ENCODE measurements around the gene LTB4R2. TPM values are rescaled to one million over a fixed set of nuclear protein-coding genes. Genes with fewer than 3 reads are reported as not detected.

The LTB4R2 gene
- total and polyA plus RNA-seq, 11 donors: 0.53 to 3.8 (median 1.6) TPM

DNA sequence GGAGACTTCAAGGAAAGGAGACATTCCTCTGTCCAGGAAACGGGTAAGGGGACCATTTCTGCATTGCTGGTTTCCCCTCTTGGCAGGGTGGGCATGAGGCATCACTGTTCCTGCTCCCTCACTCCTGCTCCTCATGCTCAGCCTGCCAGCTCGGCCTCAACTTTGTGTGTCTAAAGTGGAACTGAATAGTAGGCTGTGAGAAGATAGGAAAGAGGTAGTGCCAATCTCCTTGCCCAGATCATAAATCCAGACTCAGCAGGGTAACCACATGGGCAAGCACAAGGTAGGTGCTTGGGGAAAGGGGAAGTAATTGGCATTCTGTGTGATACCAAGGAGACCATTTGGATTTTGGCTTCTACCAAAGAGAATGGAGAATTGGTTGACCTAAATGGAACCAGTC, 4.0 kb downstream of the LTB4R2 start:
- Histone ChIP-seq H3K27ac (peak overlapping the region in 9 of 12 donors; percentile 55 to 92 (median 88)), H3K27me3 (peaks cover 0 to 20% (median 2%) of the 10 kb centered on the region in 9 donors), H3K36me3 (peaks cover 0 to 4% (median 0%) of the 10 kb centered on the region in 9 donors), H3K4me3 (peak overlapping the region in 1 of 12 donors; percentile 70), H3K9me3 (no peaks in the 10 kb centered on the region), H3K4me1 (peaks cover 12 to 100% (median 57%) of the 10 kb centered on the region in 12 donors)
- no peak for TF ChIP-seq POLR2A (IDR thresholded peaks at IDR 0.05)
- TF ChIP-seq, protein P1, sequence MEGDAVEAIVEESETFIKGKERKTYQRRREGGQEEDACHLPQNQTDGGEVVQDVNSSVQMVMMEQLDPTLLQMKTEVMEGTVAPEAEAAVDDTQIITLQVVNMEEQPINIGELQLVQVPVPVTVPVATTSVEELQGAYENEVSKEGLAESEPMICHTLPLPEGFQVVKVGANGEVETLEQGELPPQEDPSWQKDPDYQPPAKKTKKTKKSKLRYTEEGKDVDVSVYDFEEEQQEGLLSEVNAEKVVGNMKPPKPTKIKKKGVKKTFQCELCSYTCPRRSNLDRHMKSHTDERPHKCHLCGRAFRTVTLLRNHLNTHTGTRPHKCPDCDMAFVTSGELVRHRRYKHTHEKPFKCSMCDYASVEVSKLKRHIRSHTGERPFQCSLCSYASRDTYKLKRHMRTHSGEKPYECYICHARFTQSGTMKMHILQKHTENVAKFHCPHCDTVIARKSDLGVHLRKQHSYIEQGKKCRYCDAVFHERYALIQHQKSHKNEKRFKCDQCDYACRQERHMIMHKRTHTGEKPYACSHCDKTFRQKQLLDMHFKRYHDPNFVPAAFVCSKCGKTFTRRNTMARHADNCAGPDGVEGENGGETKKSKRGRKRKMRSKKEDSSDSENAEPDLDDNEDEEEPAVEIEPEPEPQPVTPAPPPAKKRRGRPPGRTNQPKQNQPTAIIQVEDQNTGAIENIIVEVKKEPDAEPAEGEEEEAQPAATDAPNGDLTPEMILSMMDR (IDR thresholded peaks at IDR 0.05): no peak
- DNase-seq (peak in 1 of 5 donors; percentile 13), ATAC-seq (no peak)
- intact Hi-C loops (cut with DNase I): loop anchor here in 1 of 10 donors (5.0 kb wide), 1 partner anchor 123 kb away; no protein-coding TSS in a partner anchor
- 72 to 86% (median 86%) methylated on average over 2 of the region's 2 CpGs for WGBS, 4 donors

DNA sequence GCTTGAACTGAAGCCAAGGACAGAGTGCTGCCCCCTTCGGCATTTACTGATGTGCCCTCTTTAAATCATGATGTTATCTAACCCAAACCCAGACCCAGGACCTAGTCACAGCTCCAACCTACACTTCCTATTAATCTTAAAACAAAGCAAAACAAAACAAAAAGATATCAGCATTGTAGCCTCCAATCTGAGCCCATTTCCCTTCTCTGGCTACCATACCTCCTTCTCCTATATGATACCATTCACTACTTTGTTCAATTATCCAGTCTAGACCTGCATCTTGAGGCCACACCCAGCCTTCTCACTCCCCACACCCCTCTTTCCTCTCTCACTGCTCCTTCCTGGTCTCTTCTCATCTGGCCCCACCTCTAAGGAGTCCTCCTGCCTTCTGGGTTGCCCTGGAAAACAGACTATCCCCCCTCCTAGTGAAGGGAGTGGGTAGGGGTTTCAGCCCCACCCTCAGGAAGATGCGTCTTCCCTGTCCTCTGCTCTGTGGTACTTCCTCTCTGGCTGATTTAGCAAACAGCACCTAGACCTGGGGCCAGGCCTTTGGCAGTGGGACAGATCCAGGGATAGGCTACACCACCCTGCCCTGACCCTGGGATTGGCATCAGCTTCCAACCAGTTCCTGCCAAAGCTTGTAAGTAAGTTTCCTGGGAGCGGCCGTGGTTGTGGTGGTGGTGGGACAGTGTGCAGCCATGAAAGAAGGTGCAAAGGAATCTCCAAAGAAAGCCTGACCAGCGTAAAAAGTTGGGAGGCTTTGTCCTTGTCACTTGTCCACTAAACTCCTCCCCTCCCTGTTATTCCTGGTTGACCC, 4.6 kb downstream of the LTB4R2 start:
- H3K36me3 ChIP-seq: peaks cover 0 to 11% (median 5%) of the 10 kb centered on the region in 9 donors
- 71 to 79% (median 74%) methylated on average over 5 of the region's 5 CpGs for WGBS, 4 donors
- no peak for TF ChIP-seq POLR2A (IDR thresholded peaks at IDR 0.05)
- TF ChIP-seq, protein P1 (IDR thresholded peaks at IDR 0.05): no peak
- intact Hi-C loops (cut with DNase I): loop anchor here in 1 of 10 donors (5.0 kb wide), 1 partner anchor 123 kb away; no protein-coding TSS in a partner anchor
- peaks cover 12 to 94% (median 53%) of the 10 kb centered on the region in 12 donors for H3K4me1 ChIP-seq
- peak in 1 of 5 donors; percentile 36 for DNase-seq
- no peak for ATAC-seq
- peak overlapping the region in 1 of 12 donors; percentile 70 for H3K4me3 ChIP-seq
- H3K27me3 ChIP-seq: peaks cover 0 to 27% (median 5%) of the 10 kb centered on the region in 9 donors
- peak overlapping the region in 5 of 12 donors; percentile 80 to 92 (median 89) for H3K27ac ChIP-seq
- H3K9me3 ChIP-seq: no peaks in the 10 kb centered on the region

DNA sequence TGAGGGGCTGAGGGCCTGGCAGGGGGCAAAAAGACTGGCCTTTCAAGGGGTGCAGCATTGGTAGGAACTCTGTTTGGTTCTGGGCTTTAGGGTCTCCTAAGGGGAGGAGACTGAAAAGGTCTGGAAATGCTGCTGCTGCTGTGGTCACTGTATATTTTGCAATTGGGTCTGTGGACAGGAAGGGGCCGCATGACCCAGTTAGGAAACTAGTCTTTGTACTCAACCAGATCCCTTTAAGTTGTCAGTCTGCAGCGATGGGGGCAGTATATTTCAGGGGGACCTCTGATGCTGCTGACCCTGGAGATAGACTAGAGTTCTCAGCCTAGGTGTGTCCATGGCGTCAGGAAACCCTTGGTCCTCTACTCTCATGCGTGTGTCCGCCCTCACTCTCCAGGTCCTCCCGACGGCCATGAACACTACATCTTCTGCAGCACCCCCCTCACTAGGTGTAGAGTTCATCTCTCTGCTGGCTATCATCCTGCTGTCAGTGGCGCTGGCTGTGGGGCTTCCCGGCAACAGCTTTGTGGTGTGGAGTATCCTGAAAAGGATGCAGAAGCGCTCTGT, 5.4 kb downstream of the LTB4R2 start:
- intact Hi-C loops (cut with DNase I): no loop called here
- Histone ChIP-seq H3K4me3 (peak overlapping the region in 1 of 12 donors; percentile 70), H3K36me3 (peaks cover 0 to 18% (median 9%) of the 10 kb centered on the region in 9 donors), H3K27me3 (peaks cover 0 to 27% (median 6%) of the 10 kb centered on the region in 9 donors), H3K4me1 (peaks cover 9 to 87% (median 45%) of the 10 kb centered on the region in 12 donors), H3K9me3 (no peaks in the 10 kb centered on the region), H3K27ac (peak overlapping the region in 10 of 12 donors; percentile 49 to 91 (median 60))
- TF ChIP-seq POLR2A (IDR thresholded peaks at IDR 0.05): no peak
- TF ChIP-seq, protein P1 (IDR thresholded peaks at IDR 0.05): no peak
- DNase-seq (peak in 1 of 5 donors; percentile 24), ATAC-seq (peak in 1 of 4 donors; percentile 0)
- WGBS, 4 donors: 74 to 84% (median 76%) methylated on average over 8 to 10 of the region's 10 CpGs

Data from heart left ventricle (tissue), 16 donors.